HUES64 (cell line): ENCODE results near the gene TESK2.
A peak's percentile ranks its signal among the peaks of the same experiment; 100 is the strongest.

ENCODE experiments used
- H3K27ac ChIP-seq: 2 replicates; pipeline ENCODE4 v1.7.0; 2013; ENCODE audit warnings: low read depth, low read length, inconsistent platforms
- H3K27me3 ChIP-seq: 2 replicates; pipeline ENCODE4 v1.6.1; 2013; ENCODE audit warnings: mild to moderate bottlenecking, low read length; ENCODE audit not compliant: insufficient read depth
- H3K36me3 ChIP-seq: 2 replicates; pipeline ENCODE4 v1.6.1; 2013; ENCODE audit warnings: mild to moderate bottlenecking, low read length; ENCODE audit not compliant: insufficient read depth
- H3K4me1 ChIP-seq: 2 replicates; pipeline ENCODE4 v1.6.1; 2013; ENCODE audit warnings: mild to moderate bottlenecking, low read length, moderate library complexity; ENCODE audit not compliant: insufficient read depth
- H3K4me3 ChIP-seq: 2 replicates; pipeline ENCODE4 v1.5.1; 2013; ENCODE audit warnings: mild to moderate bottlenecking, low read length, moderate library complexity
- H3K9ac ChIP-seq: 2 replicates; pipeline ENCODE4 v1.6.1; 2013; ENCODE audit warnings: mild to moderate bottlenecking, low read depth, low read length
- H3K9me3 ChIP-seq: 2 replicates; pipeline ENCODE4 v1.6.1; 2013; ENCODE audit warnings: low read depth, low read length; ENCODE audit not compliant: insufficient read depth
- WGBS: fragments of 150-250, 120-280 bp; methylation state at CpG from one replicate; pipeline ENCODE4 v1.1.7; 2013; ENCODE audit warnings: missing lambda C conversion rate; 5-methylcytosine and 5-hydroxymethylcytosine counted together

TESK2 gene

DNA sequence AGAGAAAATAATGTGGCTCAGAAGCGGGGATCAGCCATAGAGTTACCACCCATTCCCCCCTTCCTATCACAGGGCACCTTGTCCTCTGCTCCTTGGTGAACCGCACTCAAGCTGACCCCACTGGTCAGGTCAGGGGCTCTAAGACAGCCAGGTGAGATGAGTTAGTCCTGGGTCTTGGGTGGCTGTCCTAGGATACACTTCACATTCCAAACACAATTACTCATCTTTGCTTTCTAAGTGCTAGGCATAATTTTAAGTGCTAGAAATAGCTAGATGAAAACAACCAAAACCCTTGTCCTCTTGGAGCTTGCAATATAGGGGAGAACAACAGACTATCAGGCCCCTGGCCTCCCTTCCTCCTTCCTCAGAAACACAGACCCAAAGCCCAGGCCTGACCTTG is 142.9 kb downstream of the TESK2 start:
- Histone ChIP-seq H3K9ac (no peak overlapping the region), H3K36me3 (peaks cover 35% of the 10 kb centered on the region), H3K4me1 (no peaks in the 10 kb centered on the region), H3K27me3 (no peaks in the 10 kb centered on the region), H3K4me3 (no peak overlapping the region), H3K27ac (no peak overlapping the region), H3K9me3 (no peaks in the 10 kb centered on the region)
- WGBS, result 100% methylated on average over 2 of the region's 2 CpGs

DNA sequence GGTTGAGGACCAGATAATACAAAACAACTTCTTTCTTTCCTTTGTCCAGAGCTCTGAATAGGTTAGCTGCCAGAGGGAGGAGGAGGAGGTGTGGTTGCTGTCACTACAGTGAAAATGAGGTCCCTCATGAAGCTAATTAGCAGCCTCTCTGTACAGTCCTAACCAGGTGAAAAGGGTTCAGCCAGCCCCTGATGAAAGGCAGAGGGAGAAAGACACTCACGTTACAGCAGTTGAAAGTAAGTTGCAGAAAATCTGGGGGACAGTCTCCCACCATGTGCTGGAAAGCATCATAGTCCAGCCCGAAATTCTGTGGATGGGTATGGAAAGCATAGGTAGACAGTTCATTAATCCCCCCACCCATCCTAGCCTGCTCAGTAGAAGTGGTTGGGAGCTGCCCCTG is 144.5 kb downstream of the TESK2 start:
- H3K9me3 ChIP-seq, result no peaks in the 10 kb centered on the region
- no peak overlapping the region for H3K27ac ChIP-seq
- H3K4me1 ChIP-seq, result no peaks in the 10 kb centered on the region
- peaks cover 51% of the 10 kb centered on the region for H3K36me3 ChIP-seq
- H3K4me3 ChIP-seq, result no peak overlapping the region
- H3K9ac ChIP-seq, result no peak overlapping the region
- no peaks in the 10 kb centered on the region for H3K27me3 ChIP-seq
- 97% methylated on average over 1 of the region's 2 CpGs for WGBS

DNA sequence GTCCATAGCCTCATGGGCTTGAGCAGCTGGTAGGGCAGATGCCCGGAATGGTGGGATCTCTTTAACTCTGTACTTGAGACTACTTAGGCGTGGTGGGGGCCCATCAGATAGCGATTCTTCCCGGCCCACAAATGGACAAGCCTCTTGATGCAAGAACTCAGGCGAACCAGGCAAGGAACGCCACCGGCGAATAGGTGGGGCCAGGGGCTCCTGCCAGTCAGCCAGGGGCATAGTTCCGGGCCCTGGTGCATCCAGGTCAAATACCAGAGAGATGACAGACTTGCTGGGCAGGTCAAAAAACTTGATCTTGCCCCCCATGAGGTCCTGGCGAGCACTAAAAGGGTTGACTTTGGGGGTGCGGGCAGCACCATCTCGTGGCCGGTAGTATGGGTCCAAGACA is 145.9 kb downstream of the TESK2 start:
- WGBS, result 96% methylated on average over 13 of the region's 13 CpGs
- Histone ChIP-seq H3K4me1 (peaks cover 7% of the 10 kb centered on the region; the same call in 1 of the 2 replicates), H3K27ac (no peak overlapping the region), H3K36me3 (peaks cover 55% of the 10 kb centered on the region), H3K9me3 (no peaks in the 10 kb centered on the region), H3K27me3 (no peaks in the 10 kb centered on the region), H3K4me3 (no peak overlapping the region), H3K9ac (no peak overlapping the region)

DNA sequence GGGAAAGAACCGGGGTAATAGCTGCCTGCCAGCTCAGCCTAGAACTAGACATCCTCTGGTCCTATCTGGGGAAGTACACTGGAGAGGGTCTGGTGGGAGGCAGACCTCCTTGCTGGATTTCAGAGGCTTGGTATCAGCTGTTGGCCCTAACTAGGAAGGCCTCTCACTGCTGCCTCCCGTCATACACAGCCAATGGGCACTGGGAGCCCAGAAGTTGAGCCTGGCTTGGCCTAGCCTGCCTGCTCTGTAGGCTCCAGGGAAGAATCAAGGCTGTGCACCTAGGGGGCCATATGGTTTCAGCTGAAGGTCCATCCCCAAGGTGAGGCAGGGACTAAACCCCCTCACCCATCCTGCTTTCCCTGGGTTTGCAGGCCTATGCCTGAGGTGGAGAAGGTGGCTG is 146.5 kb downstream of the TESK2 start:
- peaks cover 7% of the 10 kb centered on the region; the same call in 1 of the 2 replicates for H3K4me1 ChIP-seq
- no peak overlapping the region for H3K27ac ChIP-seq
- H3K36me3 ChIP-seq, result peaks cover 55% of the 10 kb centered on the region
- H3K9ac ChIP-seq, result no peak overlapping the region
- no peak overlapping the region for H3K4me3 ChIP-seq
- H3K27me3 ChIP-seq, result no peaks in the 10 kb centered on the region
- no peaks in the 10 kb centered on the region for H3K9me3 ChIP-seq
- WGBS, result 90% methylated on average over 2 of the region's 2 CpGs

DNA sequence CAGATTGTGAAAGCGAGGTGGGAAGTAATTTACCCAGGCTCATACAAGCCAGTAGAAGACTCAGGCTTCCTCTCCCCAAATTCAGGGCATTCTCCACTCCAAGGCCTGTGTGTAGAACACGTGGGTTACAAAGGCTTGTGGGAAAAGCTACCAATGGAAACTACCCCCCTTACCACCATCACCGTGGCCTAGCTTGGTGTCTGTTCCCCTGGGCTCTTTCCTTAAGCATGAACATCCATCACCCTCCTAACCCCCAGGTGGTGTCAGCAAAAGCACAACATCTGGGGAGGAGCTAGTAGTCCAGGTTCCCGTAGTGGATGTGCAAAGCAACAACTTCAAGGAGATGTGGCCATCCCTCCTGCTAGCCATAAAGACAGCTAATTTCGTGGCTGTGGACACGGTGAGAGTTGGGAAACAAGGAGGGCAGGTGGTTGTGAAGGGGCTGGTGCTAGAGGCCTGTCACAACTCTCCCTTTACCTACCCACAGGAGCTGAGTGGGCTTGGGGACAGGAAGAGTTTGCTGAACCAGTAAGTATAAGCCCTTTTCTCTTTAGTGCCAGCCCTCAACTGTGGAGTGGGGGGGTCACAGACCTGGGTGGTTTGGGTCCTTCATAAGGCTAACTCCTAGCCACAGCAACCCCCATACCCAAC is 150.0 kb downstream of the TESK2 start:
- Histone ChIP-seq H3K9ac (peak overlapping the region; percentile 99), H3K4me1 (peaks cover 7% of the 10 kb centered on the region; the same call in 1 of the 2 replicates), H3K4me3 (peak overlapping the region; percentile 92), H3K27me3 (no peaks in the 10 kb centered on the region), H3K36me3 (peaks cover 60% of the 10 kb centered on the region), H3K9me3 (no peaks in the 10 kb centered on the region), H3K27ac (peak overlapping the region; percentile 98; the same call in 1 of the 2 replicates)
- WGBS, result 44% methylated on average over 6 of the region's 6 CpGs

DNA sequence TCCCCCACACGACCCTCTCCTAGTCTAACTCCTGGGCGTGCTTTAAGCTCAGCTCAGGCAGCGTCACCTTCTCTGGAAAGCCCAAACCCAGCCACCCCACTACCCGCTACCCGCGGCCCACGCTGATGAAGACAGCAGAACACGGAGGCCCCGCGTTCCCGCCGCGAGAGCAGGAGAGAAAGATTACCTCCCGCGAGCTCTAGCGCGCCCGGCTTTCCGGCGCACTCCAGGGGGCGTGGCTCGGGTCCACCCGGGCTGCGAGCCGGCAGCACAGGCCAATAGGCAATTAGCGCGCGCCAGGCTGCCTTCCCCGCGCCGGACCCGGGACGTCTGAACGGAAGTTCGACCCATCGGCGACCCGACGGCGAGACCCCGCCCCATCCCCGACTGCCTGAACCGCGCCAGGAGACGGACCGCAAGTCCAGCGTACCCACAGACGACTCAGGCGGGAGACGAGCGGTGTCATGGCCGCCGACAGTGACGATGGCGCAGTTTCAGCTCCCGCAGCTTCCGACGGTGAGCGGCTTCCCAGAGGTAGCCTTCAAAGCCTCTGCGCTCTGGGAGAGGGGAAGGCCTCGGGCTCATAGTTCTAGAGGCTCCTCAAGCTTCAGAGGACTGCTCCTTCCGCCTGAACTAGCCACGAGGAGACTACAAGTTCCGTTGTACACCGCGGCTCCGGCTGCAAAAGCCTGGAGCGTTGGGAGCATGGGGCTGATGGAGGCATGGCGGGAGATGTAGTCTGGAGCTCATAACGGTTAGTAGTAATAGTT is 151.0 kb downstream of the TESK2 start, which contains the start of the genes MUTYH and TOE1:
TSS of gene MUTYH (minus strand) at position 652 of the 770 bp plus-strand sequence. CDS start 5,935 bp downstream, outside the sequence.
TSS of gene TOE1 (plus strand) at position 382 of the 770 bp plus-strand sequence. CDS start at position 465, 83 bp downstream.
- H3K9me3 ChIP-seq, result no peaks in the 10 kb centered on the region
- H3K9ac ChIP-seq, result peak within 1 kb of the TSS; percentile 99
- H3K27ac ChIP-seq, result peak within 1 kb of the TSS; percentile 98
- peaks cover 50% of the 10 kb centered on the region for H3K36me3 ChIP-seq
- WGBS, result under 1% methylated on average over 69 of the region's 70 CpGs
- peak within 1 kb of the TSS; percentile 92 for H3K4me3 ChIP-seq
- H3K4me1 ChIP-seq, result peaks cover 10% of the 10 kb centered on the region; the same call in 1 of the 2 replicates
- H3K27me3 ChIP-seq, result no peaks in the 10 kb centered on the region

DNA sequence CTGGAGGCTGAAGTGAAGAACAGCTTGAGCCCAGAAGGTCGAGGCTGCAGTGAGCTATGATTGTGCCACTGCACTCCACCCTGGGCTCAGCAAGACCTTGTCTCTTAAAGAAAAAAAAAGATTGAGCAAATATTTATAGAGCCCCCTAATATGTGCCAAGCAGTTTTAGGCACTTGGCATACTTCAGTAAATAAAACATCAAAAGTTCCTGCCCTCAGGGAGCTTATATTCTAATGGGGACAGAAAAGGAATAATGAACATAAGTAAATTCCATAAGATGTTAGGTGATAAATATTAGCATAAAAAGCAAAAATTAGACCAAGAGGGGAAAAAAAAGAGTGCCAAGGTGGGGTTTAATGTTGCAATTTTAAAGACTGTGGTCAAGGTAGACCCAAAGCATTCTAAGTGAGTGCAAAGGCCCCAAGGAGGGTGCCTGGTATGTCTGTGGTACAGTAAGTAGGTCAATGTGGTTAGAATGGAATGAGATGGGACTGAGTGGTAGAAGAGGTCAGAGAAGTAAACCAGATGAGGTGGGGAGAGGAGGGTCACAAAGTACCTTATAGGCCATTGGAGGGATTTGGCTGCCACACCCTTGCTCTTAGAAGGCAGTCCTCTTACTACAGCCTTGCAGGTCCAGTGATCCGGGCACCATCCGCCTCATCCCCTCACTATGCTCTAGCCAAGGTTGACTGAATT is 153.2 kb downstream of the TESK2 start:
- Histone ChIP-seq H3K27me3 (no peaks in the 10 kb centered on the region), H3K4me1 (peaks cover 14% of the 10 kb centered on the region; the same call in 1 of the 2 replicates), H3K9ac (no peak overlapping the region), H3K4me3 (no peak overlapping the region), H3K9me3 (no peaks in the 10 kb centered on the region), H3K36me3 (peaks cover 49% of the 10 kb centered on the region), H3K27ac (no peak overlapping the region)
- 93% methylated on average over 3 of the region's 3 CpGs for WGBS

DNA sequence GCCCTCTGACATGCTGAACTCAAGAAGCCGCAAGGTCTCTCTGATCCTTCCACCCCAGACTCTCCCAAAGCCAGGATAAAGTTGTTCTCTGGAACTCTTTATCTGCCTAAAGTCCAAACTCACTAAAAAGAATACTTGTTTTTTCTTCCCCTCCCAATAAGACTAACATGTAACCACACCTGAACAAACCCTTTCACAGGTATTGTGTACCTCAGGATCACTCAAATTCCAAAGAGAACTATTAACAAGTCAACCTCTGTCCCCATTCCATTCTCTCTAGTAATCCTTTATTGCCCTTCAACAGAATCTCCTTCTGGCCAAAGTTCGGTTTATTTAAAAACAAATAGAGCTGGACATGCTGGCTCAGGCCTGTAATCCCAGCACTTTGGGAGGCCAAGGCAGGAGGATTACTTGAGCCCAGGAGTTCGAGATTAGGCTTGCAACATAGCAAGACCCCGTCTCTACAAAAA is 155.1 kb downstream of the TESK2 start:
- H3K9ac ChIP-seq, result no peak overlapping the region
- peaks cover 51% of the 10 kb centered on the region for H3K36me3 ChIP-seq
- no peak overlapping the region for H3K4me3 ChIP-seq
- H3K4me1 ChIP-seq, result peaks cover 9% of the 10 kb centered on the region; the same call in 1 of the 2 replicates
- no peak overlapping the region for H3K27ac ChIP-seq
- WGBS, result 92% methylated on average over 4 of the region's 4 CpGs
- no peaks in the 10 kb centered on the region for H3K9me3 ChIP-seq
- no peaks in the 10 kb centered on the region for H3K27me3 ChIP-seq

DNA sequence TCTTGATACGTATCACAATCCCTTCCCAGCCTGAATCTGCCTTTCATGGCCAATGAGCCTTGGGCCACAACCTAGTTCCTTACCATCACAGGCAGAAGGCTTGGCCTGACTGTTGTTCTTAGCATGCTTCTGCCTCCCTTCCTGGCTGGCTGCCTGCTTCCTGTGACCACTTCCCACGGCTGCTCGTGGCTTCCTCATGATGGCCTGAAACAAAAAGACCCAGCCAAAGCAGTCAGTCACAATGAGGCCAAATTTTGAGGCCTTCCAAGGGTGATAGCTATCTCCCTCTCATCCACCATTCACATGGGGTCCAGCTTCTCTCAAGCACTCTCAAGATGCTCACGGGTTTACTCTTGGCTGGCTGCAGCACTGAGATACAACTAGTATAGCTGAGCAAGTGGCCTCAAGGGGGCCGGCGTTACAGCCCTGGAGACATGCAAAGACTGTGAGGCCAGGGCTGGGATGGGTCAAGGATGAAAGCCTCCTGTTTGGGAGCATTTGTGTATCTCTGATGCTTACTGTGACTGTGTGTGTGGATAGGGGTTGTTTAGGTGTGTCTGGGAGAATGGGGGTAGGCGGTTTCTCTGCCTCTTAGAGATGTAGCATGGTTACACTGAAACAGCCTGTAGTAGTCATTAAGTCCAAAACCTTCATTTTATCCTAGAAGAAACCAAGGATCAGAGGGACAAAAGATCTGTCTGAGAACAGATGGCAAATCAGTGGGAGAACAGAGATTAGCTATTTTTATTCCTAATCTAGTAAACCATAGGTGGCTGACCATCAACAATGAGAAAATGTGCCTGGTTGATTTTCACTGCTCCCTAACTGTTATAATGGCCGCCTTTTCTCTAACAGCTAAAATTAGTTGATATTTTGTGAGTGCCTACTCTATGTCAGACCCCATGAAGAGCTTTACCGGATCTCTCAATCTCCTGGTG is 156.4 kb downstream of the TESK2 start:
- H3K9me3 ChIP-seq, result no peaks in the 10 kb centered on the region
- 85% methylated on average over 9 of the region's 9 CpGs for WGBS
- no peak overlapping the region for H3K4me3 ChIP-seq
- H3K9ac ChIP-seq, result no peak overlapping the region
- H3K27me3 ChIP-seq, result no peaks in the 10 kb centered on the region
- H3K36me3 ChIP-seq, result peaks cover 59% of the 10 kb centered on the region
- H3K4me1 ChIP-seq, result peaks cover 7% of the 10 kb centered on the region; the same call in 1 of the 2 replicates
- no peak overlapping the region for H3K27ac ChIP-seq

DNA sequence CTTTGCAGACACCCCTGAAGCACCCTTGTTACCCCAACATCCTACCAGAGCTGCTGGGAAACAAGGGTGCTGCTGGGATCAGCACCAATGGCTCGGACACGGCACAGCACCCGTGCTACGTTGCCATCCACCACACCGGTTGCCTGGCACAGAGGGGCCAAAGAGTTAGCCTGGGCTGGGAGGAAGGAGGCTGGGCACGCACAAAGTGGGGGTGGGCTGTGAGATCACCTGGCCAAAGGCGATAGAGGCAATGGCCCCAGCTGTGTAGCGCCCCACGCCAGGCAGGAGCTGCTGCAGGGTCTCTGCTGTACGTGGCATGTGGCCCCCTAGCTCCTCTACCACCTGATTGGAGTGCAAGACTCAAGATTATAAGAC is 158.6 kb downstream of the TESK2 start:
- no peaks in the 10 kb centered on the region for H3K27me3 ChIP-seq
- no peak overlapping the region for H3K4me3 ChIP-seq
- H3K9ac ChIP-seq, result no peak overlapping the region
- peaks cover 27% of the 10 kb centered on the region for H3K4me1 ChIP-seq
- H3K27ac ChIP-seq, result no peak overlapping the region
- peaks cover 48% of the 10 kb centered on the region for H3K36me3 ChIP-seq
- H3K9me3 ChIP-seq, result no peaks in the 10 kb centered on the region
- WGBS, result 96% methylated on average over 10 of the region's 10 CpGs
